H9 (cell line): ENCODE data around the gene CADM1. TPM values are rescaled to one million over a fixed set of nuclear protein-coding genes. Genes with fewer than 3 reads are reported as not detected.

Source experiments
- DNase-seq: peaks from one replicate; pipeline ENCODE4 v3.0.0-alpha.2; 2017
- H2AFZ ChIP-seq: one replicate; pipeline ENCODE4 v1.6.1; 2013; ENCODE audit warnings: mild to moderate bottlenecking, low read length, control low read depth, moderate library complexity
- H2AK5ac ChIP-seq: 2 replicates; pipeline ENCODE4 v1.6.1; 2013; ENCODE audit warnings: low read length, control low read depth, mixed read lengths; ENCODE audit not compliant: insufficient read length
- H2BK120ac ChIP-seq: one replicate; pipeline ENCODE4 v1.6.1; 2013; ENCODE audit warnings: low read depth, mild to moderate bottlenecking, low read length, control low read depth, inconsistent platforms; ENCODE audit not compliant: poor library complexity, severe bottlenecking
- H2BK12ac ChIP-seq: 2 replicates; pipeline ENCODE4 v1.6.1; 2013; ENCODE audit warnings: low read length, control low read depth, mixed read lengths, low read depth; ENCODE audit not compliant: insufficient read length
- H2BK15ac ChIP-seq: 2 replicates; pipeline ENCODE4 v1.6.1; 2013; ENCODE audit warnings: low read depth, low read length, control low read depth
- H2BK20ac ChIP-seq: one replicate; pipeline ENCODE4 v1.6.1; 2013; ENCODE audit warnings: low read depth, mild to moderate bottlenecking, low read length, control low read depth, inconsistent platforms; ENCODE audit not compliant: poor library complexity, severe bottlenecking
- H2BK5ac ChIP-seq: 2 replicates; pipeline ENCODE4 v1.6.1; 2013; ENCODE audit warnings: low read length, control low read depth, mixed read lengths; ENCODE audit not compliant: insufficient read length
- H3K14ac ChIP-seq: 2 replicates; pipeline ENCODE4 v1.6.1; 2013; ENCODE audit warnings: low read length, control low read depth; ENCODE audit not compliant: insufficient read depth
- H3K18ac ChIP-seq: 2 replicates; pipeline ENCODE4 v1.6.1; 2013; ENCODE audit warnings: low read depth, mild to moderate bottlenecking, mixed read lengths, low read length, control low read depth; ENCODE audit not compliant: insufficient read length
- H3K23ac ChIP-seq: 2 replicates; pipeline ENCODE4 v1.6.1; 2013; ENCODE audit warnings: low read length, control low read depth, mixed read lengths, low read depth; ENCODE audit not compliant: insufficient read length
- H3K23me2 ChIP-seq: 2 replicates; pipeline ENCODE4 v1.6.1; 2013; ENCODE audit warnings: low read depth, mild to moderate bottlenecking, mixed read lengths, low read length, control low read depth; ENCODE audit not compliant: insufficient read length, poor library complexity, severe bottlenecking
- H3K27ac ChIP-seq: 2 replicates; pipeline ENCODE4 v1.5.1; 2013; ENCODE audit warnings: low read length, control low read depth, mixed read lengths, low read depth; ENCODE audit not compliant: insufficient read length
- H3K27me3 ChIP-seq: 2 replicates; pipeline ENCODE4 v1.6.1; 2013; ENCODE audit warnings: low read length, control low read depth, inconsistent platforms; ENCODE audit not compliant: insufficient read depth
- H3K4ac ChIP-seq: 2 replicates; pipeline ENCODE4 v1.6.1; 2013; ENCODE audit warnings: low read depth, mild to moderate bottlenecking, control low read depth, inconsistent platforms, low read length, moderate library complexity
- H3K4me1 ChIP-seq: 2 replicates; pipeline ENCODE4 v1.6.1; 2013; ENCODE audit warnings: low read length, control low read depth, inconsistent platforms; ENCODE audit not compliant: insufficient read depth
- H3K4me2 ChIP-seq: 2 replicates; pipeline ENCODE4 v1.6.1; 2013; ENCODE audit warnings: low read length, control low read depth, mixed read lengths; ENCODE audit not compliant: insufficient read length, insufficient read depth
- H3K56ac ChIP-seq: 2 replicates; pipeline ENCODE4 v1.6.1; 2013; ENCODE audit warnings: low read depth, mild to moderate bottlenecking, mixed read lengths, low read length, control low read depth; ENCODE audit not compliant: insufficient read length
- H3K79me1 ChIP-seq: 2 replicates; pipeline ENCODE4 v1.6.1; 2013; ENCODE audit warnings: low read depth, mild to moderate bottlenecking, moderate library complexity, low read length, control low read depth, inconsistent platforms; ENCODE audit not compliant: insufficient read depth, poor library complexity, severe bottlenecking
- H3K79me2 ChIP-seq: 2 replicates; pipeline ENCODE4 v1.6.1; 2013; ENCODE audit warnings: low read length, control low read depth, inconsistent platforms; ENCODE audit not compliant: insufficient read depth
- H3K9ac ChIP-seq: 2 replicates; pipeline ENCODE4 v1.6.1; 2013; ENCODE audit warnings: low read length, control low read depth, mixed read lengths; ENCODE audit not compliant: insufficient read length; ENCODE audit errors: extremely low read depth
- H3K9me3 ChIP-seq: one replicate; pipeline ENCODE4 v1.6.1; 2013; ENCODE audit warnings: low read depth, low read length, inconsistent platforms; ENCODE audit not compliant: control insufficient read depth
- H3T11ph ChIP-seq: one replicate; pipeline ENCODE4 v1.6.1; 2013; ENCODE audit warnings: mild to moderate bottlenecking, low read length, control low read depth, inconsistent platforms
- H4K20me1 ChIP-seq: one replicate; pipeline ENCODE4 v1.6.1; 2013; ENCODE audit not compliant: control insufficient read depth, insufficient read length, insufficient read depth
- H4K5ac ChIP-seq: 2 replicates; pipeline ENCODE4 v1.6.1; 2013; ENCODE audit warnings: low read depth, mild to moderate bottlenecking, mixed read lengths, low read length, control low read depth; ENCODE audit not compliant: insufficient read length
- H4K8ac ChIP-seq: replicated peaks from 2 replicates; pipeline ENCODE4 v1.6.1; 2013; ENCODE audit warnings: low read length, control low read depth, mixed read lengths, low read depth; ENCODE audit not compliant: insufficient read length
- H4K91ac ChIP-seq: 2 replicates; pipeline ENCODE4 v1.6.1; 2013; ENCODE audit warnings: low read depth, mild to moderate bottlenecking, moderate library complexity, mixed read lengths, low read length, control low read depth; ENCODE audit not compliant: insufficient read length
- H3K27ac Mint-ChIP-seq, 3 experiments: 2 replicates in 2 of 3; 3 replicates in 1 of 3; pipeline ENCODE4 v1.8.0; 2020 to 2021; ENCODE audit warnings: mixed read lengths in 3 of 3, mild to moderate bottlenecking in 1 of 3, moderate library complexity in 1 of 3
- H3K27me3 Mint-ChIP-seq: 2 replicates; pipeline ENCODE4 v1.8.0; 2021; ENCODE audit warnings: low read depth, mild to moderate bottlenecking, moderate library complexity, mixed read lengths
- H3K36me3 Mint-ChIP-seq, 3 experiments: 2 replicates in 2 of 3; 3 replicates in 1 of 3; pipeline ENCODE4 v1.8.0; 2020 to 2021; ENCODE audit warnings: low read depth in 3 of 3, mixed read lengths in 3 of 3; ENCODE audit not compliant: insufficient read depth in 1 of 3
- H3K4me1 Mint-ChIP-seq, 2 experiments: 2 replicates each; pipeline ENCODE4 v1.8.0; 2020; ENCODE audit warnings: mixed read lengths in 2 of 2
- H3K4me3 Mint-ChIP-seq, 2 experiments: 2 replicates in 1 of 2; 3 replicates in 1 of 2; pipeline ENCODE4 v1.8.0; 2020 to 2021; ENCODE audit warnings: mild to moderate bottlenecking in 2 of 2, mixed read lengths in 2 of 2, moderate library complexity in 1 of 2
- H3K9me3 Mint-ChIP-seq, 2 experiments: 2 replicates in 1 of 2; 3 replicates in 1 of 2; pipeline ENCODE4 v1.8.0; 2020; ENCODE audit warnings: mild to moderate bottlenecking in 2 of 2, mixed read lengths in 2 of 2, moderate library complexity in 1 of 2
- WGBS: extraction: QIAGEN DNeasy Blood & Tissue Kit; methylation state at CpG from one replicate; pipeline ENCODE4 v1.1.7; 2013; ENCODE audit warnings: missing lambda C conversion rate, low lambda C conversion rate, mixed read lengths; ENCODE audit not compliant: insufficient read length; ENCODE audit errors: extremely low coverage; 5-methylcytosine and 5-hydroxymethylcytosine counted together
- total RNA-seq: library from RNA; stranded (reverse); gene quantifications from 2 replicates; pipeline ENCODE4 v1.2.1, GENCODE V29; 2021
- TF ChIP-seq, protein P1 (sequence below): fragments of 200-600 bp; sonication (generic); conservative IDR thresholded peaks from 3 replicates; pipeline ENCODE4 v1.8.0; 2021; ENCODE audit warnings: antibody characterized with exemption, mild to moderate bottlenecking

The CADM1 gene
- total RNA-seq, 1 experiment from 2014 or later, result 11.9 TPM

DNA sequence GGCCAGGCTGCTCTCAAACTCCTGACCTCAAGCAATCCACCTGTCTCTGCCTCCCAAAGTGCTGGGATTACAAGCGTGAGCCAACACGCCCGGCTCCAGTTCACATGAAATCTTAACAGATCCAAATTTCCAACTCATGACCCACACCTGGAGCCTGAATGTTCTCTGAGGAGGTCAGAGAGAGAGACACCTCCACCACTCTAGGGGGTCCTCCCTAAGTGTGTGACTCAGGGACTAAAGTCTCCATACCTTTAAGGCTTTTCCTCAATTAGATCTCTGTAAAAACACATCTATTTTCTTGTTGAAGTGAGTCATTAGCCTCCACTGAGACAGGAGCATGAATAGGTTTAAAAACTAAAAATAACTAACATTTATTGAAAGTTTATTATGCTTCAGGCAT lies 376.4 kb downstream of the CADM1 start:
- Histone ChIP-seq H3K4me1 (peaks cover 2% of the 10 kb centered on the region; the same call in 1 of the 2 replicates), H3K56ac (no peak overlapping the region), H3K9ac (no peak overlapping the region), H3K18ac (no peak overlapping the region), H3K23me2 (no peaks in the 10 kb centered on the region), H2BK15ac (no peak overlapping the region), H3K23ac (no peak overlapping the region), H3K9me3 (no peaks in the 10 kb centered on the region), H2AFZ (no peak overlapping the region), H2AK5ac (no peak overlapping the region), H3K27me3 (no peaks in the 10 kb centered on the region), H4K5ac (no peak overlapping the region), H4K8ac (no peak overlapping the region), H3T11ph (no peak overlapping the region), H4K91ac (no peak overlapping the region), H4K20me1 (no peaks in the 10 kb centered on the region), H2BK12ac (no peak overlapping the region), H3K14ac (no peak overlapping the region), H3K27ac (no peak overlapping the region), H3K4me2 (no peak overlapping the region), H3K79me1 (no peaks in the 10 kb centered on the region), H2BK120ac (no peak overlapping the region), H2BK5ac (no peak overlapping the region), H2BK20ac (no peak overlapping the region), H3K4ac (no peak overlapping the region), H3K79me2 (no peaks in the 10 kb centered on the region)
- Mint-ChIP-seq H3K4me1 (peaks cover 8% of the 10 kb centered on the region in 2 experiments), H3K9me3 (no peaks in the 10 kb centered on the region; a peak in 1 of 5 replicates), H3K27me3 (peaks cover 2% of the 10 kb centered on the region), H3K27ac (no peak overlapping the region), H3K36me3 (no peaks in the 10 kb centered on the region), H3K4me3 (no peak overlapping the region)
- no peak for DNase-seq
- TF ChIP-seq, protein P1, sequence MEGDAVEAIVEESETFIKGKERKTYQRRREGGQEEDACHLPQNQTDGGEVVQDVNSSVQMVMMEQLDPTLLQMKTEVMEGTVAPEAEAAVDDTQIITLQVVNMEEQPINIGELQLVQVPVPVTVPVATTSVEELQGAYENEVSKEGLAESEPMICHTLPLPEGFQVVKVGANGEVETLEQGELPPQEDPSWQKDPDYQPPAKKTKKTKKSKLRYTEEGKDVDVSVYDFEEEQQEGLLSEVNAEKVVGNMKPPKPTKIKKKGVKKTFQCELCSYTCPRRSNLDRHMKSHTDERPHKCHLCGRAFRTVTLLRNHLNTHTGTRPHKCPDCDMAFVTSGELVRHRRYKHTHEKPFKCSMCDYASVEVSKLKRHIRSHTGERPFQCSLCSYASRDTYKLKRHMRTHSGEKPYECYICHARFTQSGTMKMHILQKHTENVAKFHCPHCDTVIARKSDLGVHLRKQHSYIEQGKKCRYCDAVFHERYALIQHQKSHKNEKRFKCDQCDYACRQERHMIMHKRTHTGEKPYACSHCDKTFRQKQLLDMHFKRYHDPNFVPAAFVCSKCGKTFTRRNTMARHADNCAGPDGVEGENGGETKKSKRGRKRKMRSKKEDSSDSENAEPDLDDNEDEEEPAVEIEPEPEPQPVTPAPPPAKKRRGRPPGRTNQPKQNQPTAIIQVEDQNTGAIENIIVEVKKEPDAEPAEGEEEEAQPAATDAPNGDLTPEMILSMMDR, result no peak
- no CpG with 5 or more reads among the region's 3 CpGs for WGBS
